Stimulated activated CD4-positive, alpha-beta T cell treated with anti-CD3 and anti-CD28 coated beads, TNF-alpha, amount 100 ng/mL, for 4 hours (primary cell): ENCODE data around the gene TCEAL1.
"Not testable (repeated sequence)": the region's sequence is repeated elsewhere in the genome, so short reads cannot be mapped to it uniquely, and the experiment has no call there.

Experiments
- DNase-seq, 3 experiments: peaks; one replicate each; pipeline ENCODE4 v3.0.0-alpha.2; 2020; ENCODE audit warnings: low read depth in 3 of 3

The TCEAL1 gene

DNA sequence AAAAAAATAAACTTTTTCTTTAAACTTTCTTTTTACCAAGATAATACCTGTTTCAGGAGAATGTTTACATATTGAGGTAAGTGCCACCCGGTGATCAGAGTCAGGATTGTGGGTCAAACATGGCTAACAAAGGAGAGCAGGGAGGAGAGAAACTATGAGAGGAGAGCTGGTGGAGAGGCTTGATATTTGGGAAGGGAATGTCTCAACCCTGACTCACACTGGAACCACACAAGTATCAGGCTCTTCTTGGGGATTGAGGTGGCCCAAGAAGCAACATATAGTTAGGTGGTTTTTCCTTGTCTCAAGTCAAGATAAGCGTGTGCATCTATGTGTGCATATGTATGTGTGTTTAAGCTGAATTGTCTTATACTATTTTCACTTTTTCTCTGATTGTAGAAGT is 6.7 kb downstream of the TCEAL1 start:
- no peak for DNase-seq

DNA sequence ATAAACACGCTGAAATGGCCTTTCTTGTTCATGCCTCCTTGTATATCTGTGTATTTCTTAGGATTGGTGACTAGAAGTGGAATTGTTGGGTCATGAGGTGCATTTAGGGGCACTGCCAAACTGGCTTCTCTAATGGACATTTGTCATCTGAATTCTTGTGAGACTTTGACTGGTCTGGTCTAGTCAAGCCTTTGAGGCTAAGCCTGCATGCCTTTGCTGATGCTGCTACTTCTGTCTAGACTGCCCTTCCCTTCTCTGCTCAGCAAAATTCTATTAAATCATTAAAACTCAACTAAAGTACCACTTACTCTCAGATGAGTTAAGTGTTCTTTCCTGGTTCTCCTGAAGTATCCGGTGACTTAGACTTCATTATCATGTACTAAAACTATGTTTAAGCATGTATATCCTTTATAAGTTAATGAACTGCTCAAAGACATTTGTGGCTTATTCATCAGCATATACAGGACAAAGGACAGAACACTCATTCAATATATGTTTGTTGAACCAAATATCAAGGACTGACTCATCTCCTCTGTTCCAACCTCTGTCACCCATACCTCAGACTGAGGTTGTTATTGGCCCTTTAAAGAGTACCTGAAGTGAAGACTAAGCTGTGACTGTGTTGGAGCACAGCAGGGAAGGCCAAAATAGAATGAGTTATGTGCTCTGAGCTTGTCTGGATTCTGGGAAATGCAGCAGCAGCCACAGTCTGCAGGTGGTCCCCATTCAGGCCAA is 9.0 kb downstream of the TCEAL1 start:
- DNase-seq: no peak

DNA sequence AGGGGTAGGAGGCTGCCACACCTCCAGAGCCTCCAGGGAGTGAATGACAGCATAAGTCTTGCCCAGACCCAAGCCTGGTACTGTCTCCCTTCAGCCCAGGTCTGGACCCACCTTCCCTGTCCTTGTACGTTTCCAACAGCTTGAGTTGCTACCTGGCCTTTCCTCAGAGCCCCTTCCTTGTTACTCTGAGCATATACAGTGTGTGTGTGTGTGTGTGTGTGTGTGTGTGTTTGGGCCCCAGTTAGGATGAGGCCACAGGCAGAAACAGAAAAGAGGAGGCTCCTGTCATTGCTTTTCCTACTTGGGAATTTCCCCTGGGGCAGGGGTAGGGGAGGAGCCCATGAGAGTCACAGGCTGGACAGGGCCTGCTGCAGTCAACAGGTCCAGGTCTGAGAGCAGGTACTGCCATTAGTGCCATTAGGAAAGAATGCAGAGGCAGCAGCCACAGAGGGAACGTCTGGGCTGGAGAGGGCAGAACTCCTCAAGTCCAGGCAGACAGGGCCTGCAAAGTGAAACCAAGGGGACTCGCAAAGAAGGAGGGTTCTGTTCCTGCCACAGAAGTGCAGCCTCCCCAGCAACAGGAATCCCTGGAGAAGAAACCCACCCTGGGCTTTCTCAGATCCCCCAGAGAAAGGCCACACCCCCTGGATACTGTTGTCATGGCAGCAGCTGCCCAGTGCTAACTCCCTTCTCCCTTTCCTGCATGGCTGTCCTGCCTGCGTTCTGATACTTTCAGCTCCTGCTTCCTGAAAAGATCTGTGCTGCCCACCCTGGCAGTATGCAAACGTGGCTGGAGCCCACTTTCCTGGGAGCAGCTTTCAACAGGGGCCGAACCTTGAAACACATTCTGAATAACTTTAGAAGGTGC is 9.9 kb downstream of the TCEAL1 start:
- DNase-seq: not testable (repeated sequence)

DNA sequence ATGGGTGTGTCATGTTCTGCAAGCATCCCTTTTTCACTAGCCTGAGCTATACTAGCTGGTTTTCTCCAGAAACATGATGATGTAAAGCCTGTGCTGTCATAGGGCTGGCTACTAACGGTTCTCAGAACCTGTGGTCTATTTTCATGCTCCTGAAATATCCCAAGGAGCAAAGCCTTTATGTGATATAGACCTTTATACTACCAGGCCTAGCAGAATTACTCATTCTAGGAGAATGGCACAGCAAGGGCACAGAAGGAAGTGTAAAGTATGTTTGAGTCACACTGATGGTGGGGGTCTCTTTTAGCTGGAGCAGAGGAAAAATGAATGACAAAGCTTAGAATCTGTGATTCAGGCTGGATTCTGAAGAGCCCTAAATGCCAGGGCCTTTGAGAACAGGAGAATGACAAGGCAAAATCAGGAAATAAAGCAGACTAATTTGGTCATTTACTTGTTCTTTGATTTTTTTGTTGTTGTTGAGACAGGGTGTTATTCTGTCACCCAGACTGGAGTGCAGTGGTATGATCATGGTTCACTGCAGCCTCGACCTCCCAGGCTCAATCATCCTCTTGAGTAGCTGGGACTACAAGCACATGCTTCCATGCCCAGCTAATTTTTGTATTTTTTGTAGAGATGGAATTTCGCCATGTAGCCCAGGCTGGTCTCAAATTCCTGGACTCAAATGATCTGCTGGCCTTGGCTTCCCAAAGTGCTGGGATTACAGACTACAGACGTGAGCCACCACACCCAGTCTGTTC is 11.8 kb downstream of the TCEAL1 start:
- no peak for DNase-seq

DNA sequence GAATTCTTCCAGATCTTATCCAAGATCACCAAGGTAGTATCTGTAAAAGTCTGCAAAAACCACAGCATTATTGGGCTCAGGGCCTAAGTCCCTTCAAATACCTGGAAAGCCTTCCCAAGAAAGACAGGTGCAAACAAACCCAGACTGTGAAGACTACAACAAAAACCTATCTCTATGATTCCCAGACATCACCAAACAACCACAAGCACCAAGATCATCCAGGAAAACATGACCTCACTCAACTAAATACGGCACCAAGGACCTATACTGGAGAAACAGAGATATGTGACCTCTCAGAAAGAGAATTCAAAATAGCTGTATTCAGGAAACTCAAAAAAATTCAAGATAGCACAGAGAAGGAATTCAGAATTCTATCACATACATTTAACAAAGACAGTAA is 15.3 kb downstream of the TCEAL1 start:
- DNase-seq: no peak

DNA sequence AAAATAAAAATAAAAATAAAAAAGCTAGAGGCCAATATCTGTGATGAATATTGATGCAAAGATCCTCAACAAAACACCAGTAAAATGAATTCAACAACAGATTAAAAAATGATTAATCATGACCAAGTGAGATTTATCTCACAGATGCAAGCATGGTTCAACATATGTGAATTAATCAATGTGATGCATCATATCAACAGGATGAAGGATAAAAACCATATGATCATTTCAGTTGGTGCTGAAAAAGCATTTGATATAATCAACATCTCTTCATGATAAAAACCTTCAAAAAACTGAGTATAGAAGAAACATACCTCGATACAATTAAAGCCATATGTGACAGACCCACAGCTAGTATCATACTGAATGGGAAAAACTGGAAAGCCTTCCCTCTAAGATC is 18.9 kb downstream of the TCEAL1 start:
- no peak for DNase-seq

DNA sequence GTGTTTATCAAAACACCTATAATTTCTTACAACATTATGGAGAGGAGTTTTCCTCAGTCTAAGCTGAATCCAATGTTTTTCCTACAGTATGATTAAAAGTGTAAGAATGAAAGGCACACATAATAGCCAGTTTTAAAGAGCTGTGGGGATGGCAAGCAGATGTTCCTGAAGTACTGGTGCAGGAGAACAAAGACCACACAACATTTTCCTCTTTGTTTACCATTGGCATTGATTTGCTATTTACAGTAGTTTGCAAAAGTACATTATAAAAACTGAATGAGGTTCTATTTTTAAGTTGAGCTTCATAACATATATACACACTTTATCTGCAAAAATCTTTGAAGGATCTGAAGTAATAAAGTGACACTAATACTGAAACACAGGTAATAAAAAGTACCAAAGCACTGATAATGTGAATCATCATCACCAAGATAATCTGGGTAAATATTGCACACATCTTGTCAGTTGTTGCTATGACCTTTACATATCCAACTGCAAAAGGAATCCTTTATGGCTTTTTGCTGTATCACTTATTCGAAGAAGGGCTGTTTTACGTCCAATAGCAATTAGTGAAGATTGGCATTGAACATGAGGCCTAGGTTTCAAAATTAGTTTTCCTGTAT is 22.5 kb downstream of the TCEAL1 start:
- DNase-seq: no peak

DNA sequence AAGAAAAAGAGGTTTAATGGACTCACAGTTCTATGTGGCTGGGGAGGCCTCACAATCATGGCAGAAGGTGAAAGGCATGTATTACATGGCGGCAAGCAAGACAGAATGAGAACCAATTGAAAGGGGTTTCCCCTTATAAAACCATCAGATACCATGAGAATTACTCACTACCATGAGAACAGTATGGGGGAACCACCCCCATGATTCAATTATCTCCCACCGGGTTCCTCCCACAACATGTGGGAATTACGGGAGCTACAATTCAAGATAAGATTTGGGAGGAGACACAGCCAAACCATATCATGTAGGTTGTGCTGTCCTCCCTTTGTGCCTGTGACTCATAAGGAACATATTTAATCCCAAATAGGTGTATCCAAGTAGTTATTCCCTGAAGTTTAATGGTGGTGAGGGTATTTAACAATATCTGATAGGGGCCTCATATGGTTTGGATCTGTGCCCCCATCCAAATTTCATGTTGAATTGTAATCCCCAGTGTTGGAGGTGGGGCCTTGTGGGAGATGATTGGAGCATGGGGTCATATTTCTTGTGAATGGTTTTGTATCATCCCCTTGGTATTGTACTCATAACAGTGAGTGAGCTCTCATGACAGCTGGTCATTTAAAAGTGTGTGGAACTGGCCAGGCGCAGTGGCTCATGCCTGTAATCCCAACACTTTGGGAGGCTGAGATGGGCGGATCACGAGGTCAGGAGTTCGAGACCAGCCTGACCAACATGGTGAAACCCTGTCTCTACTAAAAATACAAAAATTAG is 26.6 kb downstream of the TCEAL1 start:
- DNase-seq: not testable (repeated sequence)

DNA sequence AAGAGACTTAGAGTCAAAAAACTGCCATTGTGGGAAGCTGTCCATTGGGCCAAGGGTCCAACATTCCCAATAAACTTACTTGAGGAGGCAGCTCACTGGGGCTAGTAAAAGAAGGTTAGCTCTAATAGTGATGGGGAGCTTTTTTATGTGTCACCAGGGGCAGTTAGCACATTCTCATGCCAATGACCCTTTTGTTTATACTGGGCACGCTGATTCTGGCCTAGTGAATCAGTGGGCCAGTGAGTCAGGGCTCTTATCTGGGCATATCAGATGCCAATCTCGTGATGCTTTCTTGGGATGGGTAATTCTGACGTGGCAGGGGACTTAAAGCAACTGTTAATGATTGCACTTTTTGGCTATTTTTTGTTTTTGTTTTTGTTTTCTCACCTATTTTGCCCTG is 27.8 kb downstream of the TCEAL1 start:
- no peak for DNase-seq

DNA sequence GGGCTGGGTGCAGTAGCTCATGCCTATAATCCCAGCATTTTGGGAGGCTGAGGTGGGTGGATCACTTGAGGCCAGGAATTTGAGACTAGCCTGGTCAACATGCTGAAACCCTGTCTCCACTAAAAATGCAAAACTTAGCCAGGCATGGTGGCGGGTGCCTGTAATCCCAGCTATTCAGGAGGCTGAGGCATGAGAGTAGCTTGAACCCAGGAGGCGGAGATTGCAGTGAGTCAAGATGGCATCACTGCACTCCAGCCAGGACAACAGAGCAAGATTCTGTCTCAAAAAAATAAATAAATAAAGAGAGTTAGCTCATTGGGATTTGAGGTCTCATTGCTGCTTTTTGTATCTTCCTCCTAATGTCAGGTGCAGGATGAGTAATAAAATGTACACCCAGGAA is 28.3 kb downstream of the TCEAL1 start:
- DNase-seq: not testable (repeated sequence)

DNA sequence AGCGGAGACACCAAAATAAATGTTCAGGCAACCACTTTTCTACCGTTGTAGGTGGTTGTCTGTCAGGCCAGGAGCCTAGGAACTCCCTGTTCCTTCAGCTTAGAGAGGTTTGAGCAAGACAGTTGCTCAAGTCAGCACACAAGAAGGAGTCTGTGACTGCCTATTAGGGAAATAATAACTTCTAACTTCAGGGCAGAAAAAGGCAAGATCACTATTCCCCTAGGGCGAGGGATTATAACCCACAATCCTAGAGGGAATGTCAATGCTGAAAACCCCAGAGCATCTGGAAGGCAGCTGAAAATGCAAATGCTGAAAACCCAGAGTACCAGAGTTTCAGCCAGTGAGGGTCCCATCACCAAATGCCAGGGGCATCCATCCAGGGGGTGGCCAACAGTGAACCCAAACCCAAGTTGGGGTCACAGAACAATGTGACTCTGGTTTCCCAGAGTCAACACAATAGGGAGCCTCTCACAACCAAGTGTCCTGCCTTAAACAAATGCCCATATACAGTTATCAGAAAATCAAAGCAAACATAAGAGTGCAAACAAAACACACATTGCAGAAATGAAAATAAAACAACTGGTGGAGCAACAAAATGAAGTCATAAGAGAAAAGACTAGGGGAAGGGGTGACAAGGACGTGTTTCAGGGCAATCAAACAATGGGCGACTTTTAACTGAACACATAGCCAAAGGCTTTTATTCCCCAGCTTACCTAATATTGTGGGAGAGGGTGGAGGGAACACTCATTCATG is 30.1 kb downstream of the TCEAL1 start:
- DNase-seq: no peak

DNA sequence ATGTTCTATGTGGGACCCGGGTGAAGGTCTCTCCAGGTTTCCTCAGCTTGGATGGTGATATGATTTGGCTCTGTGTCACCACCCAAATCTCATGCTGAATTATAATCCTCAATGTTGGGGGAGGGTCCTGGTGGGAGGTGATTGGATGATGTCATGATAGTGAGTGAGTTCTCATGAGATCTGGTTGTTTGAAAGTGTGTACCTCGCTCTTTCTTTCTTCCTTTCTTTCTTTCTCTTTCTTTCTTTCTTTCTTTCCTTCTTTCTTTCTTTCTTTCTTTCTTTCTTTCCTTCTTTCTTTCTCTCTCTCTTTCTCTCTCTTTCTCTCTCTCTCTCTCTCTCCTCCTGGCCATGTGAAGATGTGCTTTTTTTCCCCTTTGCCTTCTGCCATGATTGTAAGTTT is 30.7 kb downstream of the TCEAL1 start:
- not testable (repeated sequence) for DNase-seq

DNA sequence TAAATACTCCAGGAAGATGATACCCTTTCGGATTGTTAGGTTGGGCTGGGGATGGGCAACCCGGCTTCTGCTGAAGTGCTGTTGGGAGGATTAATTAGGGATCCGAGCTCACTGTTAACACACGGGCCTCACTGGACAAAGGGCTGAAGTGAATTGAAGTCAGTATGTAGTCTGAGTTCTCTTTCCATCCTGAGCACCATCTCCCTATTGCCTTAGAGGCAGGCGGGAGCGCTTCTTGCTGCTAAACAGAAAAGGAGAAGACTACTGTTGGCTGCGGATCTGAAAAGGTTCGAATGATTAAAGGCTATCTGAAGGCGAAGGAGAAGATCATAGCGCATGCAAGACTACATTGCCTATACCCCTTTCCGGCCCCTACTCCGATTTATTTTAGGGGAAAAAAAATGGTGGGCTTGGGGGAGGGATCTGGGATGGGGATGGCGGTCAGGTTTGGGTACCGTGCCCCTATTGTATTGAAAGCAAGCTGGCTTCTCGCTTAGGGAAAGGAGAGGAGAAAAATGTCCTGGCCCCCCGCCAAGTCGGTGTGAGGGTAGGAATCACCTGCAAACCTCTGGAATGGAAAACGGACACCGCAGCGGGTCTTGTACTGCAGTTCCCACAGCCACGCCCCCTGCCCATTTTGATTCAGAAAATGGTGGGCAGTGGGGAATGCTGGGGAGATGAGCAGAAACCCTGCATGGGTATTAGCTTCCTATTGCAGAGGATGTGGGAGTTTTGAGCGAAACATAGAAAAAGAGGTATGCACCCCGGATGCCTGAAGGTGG is 35.4 kb downstream of the TCEAL1 start:
- no peak for DNase-seq

DNA sequence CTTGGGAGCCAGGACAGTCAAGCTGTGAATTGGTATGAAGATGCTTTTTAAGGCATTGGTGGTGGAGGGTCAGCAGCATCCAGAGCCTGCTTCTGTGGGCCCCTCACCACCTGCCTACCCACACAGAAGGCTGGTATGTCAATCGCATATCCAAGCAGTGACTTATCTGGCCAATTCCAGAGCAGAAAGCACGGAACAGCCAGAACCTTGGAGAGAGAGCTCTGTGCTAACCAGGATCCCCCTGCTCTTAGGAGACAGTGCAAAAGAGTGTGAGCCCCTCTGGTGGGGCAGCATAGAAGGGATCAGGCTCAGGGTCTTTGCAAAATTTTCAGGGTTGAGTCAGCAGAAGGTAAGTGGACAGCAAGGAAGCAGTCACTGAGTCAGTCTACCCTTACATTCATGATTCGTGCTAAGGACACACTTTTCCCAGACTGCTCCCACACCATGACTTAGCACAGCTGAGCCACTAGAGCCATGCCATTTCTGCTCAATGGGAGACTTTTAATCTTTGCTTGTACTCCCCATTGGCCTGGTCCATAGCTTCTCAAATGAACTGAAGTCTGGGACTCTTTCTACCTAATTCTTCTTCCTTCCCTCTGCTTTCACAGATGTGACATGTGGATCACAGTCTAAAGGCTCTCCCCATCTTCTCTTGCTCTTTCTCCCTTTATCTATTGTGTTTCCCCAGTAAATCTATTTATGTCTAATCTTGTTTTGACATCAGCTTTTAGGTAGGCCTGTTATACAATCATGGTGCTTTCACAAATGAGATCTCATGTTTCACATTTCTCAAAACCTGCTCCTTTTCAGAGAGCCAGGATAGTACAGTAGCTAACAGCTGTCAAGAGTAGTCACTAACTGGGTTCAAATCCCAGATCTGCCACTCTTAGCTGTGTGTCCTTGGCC is 37.7 kb downstream of the TCEAL1 start:
- no peak for DNase-seq

DNA sequence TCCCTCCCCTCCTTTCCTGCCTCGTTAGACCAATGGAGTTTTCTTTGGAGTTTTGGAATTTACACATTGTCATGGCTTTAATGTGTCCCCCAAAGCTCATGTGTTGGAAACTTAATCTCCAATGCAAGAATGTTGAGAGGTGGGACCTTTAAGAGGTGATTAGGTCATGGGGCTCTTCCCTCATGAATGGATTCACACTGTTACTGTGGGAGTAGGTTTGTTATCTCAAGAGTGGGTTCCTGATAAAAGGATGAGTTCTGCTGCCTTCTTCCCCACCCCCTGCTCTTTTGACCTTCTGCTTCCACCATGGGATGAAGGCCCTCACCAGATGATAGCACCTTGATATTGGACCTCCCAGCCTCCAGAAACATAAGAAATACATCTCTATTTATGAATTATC is 41.0 kb downstream of the TCEAL1 start:
- DNase-seq: no peak

DNA sequence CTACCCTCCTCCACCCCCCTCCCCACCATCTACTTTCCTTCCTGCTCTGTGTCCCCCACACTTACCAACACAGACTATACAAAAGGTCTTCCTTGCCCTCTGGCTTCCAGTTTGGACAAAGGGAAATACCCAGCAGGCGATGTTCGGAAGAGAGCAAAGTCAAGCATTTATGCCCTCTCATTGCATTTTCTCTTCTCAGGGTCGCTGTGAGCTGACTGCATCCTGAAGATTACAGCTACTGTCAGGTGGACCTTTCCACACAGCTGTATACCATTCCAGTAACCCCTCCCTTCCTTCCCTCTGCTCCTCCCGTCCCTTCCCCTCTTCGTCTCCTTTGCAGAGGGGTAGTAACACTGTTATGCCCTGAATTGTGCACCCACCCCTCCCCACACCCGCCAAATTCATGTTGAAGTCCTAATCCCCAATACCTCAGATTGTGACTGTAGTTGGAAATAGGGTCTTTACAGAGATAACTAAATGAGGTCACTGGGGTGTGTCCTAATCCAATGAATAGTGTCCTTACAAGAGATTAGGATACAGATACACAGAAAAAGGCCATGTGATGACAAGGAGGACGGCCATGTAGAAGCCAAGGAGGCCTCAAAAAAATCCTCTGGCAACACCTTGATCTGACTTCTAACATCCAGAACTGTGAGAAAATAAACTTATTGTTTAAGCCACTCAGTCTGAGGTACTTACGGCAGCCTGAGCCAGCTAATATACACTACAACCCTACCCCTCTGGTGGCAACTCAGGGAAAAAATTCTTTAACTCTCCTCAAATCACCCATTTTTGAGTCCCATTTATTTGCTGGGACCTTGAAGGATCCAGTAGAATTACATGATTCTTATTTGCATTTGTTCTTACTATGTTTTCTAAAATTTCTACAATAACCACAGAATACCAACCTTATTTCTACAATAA is 46.0 kb downstream of the TCEAL1 start:
- no peak for DNase-seq

DNA sequence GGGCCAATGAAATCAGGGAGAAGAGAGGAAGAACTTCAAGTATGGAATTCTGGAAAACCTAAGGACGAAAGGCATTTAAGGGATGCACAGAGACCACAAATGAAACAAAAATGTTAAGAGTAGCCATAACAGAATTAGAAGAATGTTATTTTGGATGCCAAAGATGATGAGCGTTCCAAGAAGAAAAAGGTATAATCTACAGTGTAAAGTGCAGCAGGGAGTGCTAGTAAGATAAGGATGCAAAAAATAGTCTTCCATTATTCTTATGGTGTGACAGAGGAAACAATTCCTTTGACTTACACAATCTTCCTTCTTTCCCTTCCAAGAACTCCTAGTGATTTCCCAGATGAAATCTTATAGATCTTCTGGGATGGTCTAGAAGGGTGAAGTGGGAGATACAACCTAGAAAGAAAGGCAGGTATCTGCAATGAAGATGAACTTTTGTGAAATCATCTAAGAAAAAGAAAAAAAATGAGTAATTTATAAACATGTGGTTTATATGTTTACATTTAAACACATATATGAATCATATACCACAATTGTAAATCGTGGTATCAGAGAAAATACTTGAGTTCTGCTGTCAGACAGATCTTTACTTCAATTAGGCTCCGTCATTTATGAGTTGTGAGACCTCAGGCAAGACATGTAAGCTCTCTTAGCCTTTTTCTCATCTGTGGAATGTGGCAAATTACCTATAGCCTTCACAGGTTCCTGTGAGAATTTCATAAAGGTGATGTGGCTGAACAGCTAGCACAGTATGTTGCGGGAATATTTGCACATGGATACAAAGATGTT is 49.6 kb downstream of the TCEAL1 start:
- DNase-seq: no peak
